DND-41 (cell line): ENCODE measurements around the gene LCN1.

Source experiments
- CTCF ChIP-seq: IDR thresholded peaks from 2 replicates; pipeline ENCODE4 v1.5.1; 2012; ENCODE audit warnings: borderline replicate concordance, low read length, moderate library complexity, mild to moderate bottlenecking; ENCODE audit not compliant: poor library complexity, severe bottlenecking; ENCODE audit errors: extremely low read depth
- EZH2 ChIP-seq: IDR thresholded peaks from 3 replicates; pipeline ENCODE4 v1.6.1; 2012; ENCODE audit warnings: borderline replicate concordance, low read depth, mild to moderate bottlenecking, moderate library complexity, low read length, inconsistent platforms; ENCODE audit not compliant: severe bottlenecking

- TF ChIP-seq CTCF (peak; percentile 87), EZH2 (no peak)
Observed at GRCh38 chr9:135500525-135501260, 20.5 kb upstream of the LCN1 start, which contains the start of gene MRPS2.
